Breast epithelium (tissue), 3 donors: ENCODE data around the gene CDH13.

Source experiments
- POLR2A ChIP-seq: fragments of 450-650 bp; IDR thresholded peaks from one replicate; pipeline ENCODE4 v1.6.1; 2016; ENCODE audit warnings: antibody characterized with exemption, mild to moderate bottlenecking, moderate library complexity
- POLR2AphosphoS5 ChIP-seq, 3 donors: sonication (generic); formaldehyde crosslinking; IDR thresholded peaks; one replicate each; pipeline ENCODE4 v1.6.1; 2017; ENCODE audit warnings: antibody characterized with exemption in 3 of 3
- TF ChIP-seq, protein P1 (sequence below), 3 donors: fragments of 450-650 bp; IDR thresholded peaks; one replicate each; pipeline ENCODE4 v1.5.1; 2016 to 2017; ENCODE audit warnings: antibody characterized with exemption in 3 of 3, mild to moderate bottlenecking in 3 of 3, moderate library complexity in 3 of 3

GRCh38 chr16:82880346-82880745 lies 253.6 kb downstream of the CDH13 start:
- TF ChIP-seq, protein P1, sequence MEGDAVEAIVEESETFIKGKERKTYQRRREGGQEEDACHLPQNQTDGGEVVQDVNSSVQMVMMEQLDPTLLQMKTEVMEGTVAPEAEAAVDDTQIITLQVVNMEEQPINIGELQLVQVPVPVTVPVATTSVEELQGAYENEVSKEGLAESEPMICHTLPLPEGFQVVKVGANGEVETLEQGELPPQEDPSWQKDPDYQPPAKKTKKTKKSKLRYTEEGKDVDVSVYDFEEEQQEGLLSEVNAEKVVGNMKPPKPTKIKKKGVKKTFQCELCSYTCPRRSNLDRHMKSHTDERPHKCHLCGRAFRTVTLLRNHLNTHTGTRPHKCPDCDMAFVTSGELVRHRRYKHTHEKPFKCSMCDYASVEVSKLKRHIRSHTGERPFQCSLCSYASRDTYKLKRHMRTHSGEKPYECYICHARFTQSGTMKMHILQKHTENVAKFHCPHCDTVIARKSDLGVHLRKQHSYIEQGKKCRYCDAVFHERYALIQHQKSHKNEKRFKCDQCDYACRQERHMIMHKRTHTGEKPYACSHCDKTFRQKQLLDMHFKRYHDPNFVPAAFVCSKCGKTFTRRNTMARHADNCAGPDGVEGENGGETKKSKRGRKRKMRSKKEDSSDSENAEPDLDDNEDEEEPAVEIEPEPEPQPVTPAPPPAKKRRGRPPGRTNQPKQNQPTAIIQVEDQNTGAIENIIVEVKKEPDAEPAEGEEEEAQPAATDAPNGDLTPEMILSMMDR (IDR thresholded peaks at IDR 0.05): no peak
- TF ChIP-seq POLR2A (no peak), POLR2AphosphoS5 (IDR thresholded peaks at IDR 0.05) (no peak)
